Omental fat pad (tissue), 4 donors: ENCODE data around the gene NOS1. TPM values are rescaled to one million over a fixed set of nuclear protein-coding genes. Genes with fewer than 3 reads are reported as not detected.
"Not testable (repeated sequence)": the region's sequence is repeated elsewhere in the genome, so short reads cannot be mapped to it uniquely, and the experiment has no call there.

Experiments used
- ATAC-seq: fragments of 150-250 bp; one replicate; pipeline ENCODE4 v1.9.1; 2016; ENCODE audit warnings: mild to moderate bottlenecking, moderate library complexity; ENCODE audit not compliant: low FRiP score
- DNase-seq: peaks from one replicate; pipeline ENCODE4 v3.0.0-alpha.2; 2019; ENCODE audit warnings: low spot score
- total RNA-seq, 4 donors: library from RNA; depleted of rRNA; stranded (reverse); fragments of >200 nt; gene quantifications; one replicate each; pipeline ENCODE4 v1.1.0, GENCODE V29; 2016
- TF ChIP-seq, protein P1 (sequence below), 3 donors: fragments of 450-650 bp; IDR thresholded peaks; one replicate each; pipeline ENCODE4 v1.5.1; 2016 to 2017; ENCODE audit warnings: antibody characterized with exemption in 3 of 3, mild to moderate bottlenecking in 3 of 3, moderate library complexity in 2 of 3

Gene NOS1
- total RNA-seq, 4 donors from 2014 or later: under 0.01 to 1.4 (median 0.11) TPM

DNA sequence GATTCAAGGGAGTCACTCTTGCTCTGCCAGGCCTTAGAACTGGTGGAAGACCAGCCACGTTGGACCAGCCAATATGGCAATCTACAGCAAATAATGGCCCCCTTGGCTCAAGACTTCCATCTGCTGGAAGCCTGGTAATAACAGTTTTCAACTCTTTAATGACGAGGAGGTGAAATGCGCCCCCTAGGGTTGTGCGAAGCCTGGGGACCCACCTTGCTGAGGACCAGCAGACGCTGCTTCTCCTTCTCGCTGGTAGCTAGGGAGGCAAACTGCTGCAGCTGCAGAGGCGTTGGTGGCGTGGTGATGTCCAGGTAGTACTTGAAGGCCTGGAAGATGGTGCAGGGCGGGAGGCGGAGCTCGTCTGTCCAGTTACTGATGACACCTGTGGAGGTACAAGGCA is 129.7 kb downstream of the NOS1 start:
- no peak for ATAC-seq
- TF ChIP-seq, protein P1, sequence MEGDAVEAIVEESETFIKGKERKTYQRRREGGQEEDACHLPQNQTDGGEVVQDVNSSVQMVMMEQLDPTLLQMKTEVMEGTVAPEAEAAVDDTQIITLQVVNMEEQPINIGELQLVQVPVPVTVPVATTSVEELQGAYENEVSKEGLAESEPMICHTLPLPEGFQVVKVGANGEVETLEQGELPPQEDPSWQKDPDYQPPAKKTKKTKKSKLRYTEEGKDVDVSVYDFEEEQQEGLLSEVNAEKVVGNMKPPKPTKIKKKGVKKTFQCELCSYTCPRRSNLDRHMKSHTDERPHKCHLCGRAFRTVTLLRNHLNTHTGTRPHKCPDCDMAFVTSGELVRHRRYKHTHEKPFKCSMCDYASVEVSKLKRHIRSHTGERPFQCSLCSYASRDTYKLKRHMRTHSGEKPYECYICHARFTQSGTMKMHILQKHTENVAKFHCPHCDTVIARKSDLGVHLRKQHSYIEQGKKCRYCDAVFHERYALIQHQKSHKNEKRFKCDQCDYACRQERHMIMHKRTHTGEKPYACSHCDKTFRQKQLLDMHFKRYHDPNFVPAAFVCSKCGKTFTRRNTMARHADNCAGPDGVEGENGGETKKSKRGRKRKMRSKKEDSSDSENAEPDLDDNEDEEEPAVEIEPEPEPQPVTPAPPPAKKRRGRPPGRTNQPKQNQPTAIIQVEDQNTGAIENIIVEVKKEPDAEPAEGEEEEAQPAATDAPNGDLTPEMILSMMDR (IDR thresholded peaks at IDR 0.05): no peak
- DNase-seq: no peak

DNA sequence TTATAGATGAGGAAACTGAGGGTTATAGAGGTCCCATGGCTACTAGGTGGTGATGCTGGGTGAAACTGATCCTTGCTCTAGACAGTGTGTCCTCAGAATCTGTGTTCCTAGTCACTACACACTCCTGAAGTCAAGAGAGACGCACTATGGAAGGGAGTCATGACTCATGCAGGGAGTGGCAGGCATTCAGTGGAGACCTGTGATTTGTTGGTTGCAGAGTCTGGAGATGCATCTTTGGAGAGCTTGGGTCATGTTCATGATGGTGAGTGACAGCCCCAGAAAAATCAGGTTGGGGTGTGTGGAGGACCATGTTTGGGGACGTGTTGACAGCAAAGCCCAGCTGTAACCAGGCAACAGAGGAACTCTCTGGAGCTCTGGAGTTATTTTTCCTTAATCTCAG is 133.2 kb downstream of the NOS1 start:
- TF ChIP-seq, protein P1 (IDR thresholded peaks at IDR 0.05): no peak
- ATAC-seq: no peak
- no peak for DNase-seq

DNA sequence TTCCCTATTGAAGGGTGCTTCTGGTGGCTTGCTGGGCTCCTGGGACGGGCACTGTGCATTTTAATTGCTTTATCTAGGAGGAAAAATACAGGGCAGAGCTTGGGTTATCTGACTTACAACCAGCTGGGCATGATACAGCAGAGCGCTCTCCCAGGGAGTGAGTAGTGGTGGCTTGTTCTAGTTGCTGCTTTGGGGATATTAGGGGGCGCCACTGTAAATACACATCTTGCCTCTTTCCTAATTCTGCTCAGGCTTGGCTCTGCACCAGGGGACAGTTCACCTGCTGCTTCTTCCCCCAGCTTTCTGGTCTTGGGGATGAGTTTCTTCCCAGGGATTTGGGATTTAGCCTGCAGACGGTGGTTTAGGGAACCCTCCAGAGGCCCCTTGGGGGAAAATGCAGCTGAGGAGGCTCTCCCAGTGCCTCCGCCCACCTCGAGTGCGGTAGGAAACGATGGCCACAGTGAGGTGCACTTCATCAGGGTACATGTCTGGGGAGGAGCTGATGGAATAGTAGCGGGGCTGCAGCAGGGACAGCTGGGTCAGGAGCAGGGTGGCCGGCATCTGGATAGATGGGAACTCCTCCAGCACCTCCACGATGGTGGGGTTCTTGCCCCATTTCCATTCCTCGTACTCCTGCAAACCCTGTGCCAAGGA is 134.3 kb downstream of the NOS1 start:
- TF ChIP-seq, protein P1 (IDR thresholded peaks at IDR 0.05): no peak
- ATAC-seq: no peak

DNA sequence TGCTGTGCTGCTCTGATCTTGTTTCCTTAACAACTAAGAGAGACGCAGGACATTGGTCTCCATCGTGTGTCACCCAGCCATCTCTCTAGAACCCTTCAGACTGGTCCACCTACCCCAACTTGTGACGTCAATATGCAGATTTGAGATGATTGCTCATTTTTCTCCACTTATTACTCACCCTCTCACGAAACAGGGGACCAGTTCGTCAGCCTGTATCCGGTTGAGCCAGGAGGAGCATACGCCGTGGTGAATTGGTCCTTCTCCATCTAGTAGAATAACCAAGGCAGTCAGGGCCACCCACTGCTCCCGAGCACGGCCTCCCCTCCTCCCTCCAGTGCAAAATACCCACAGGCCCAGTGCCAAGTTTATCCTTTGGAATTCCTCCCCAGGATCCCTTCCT is 134.9 kb downstream of the NOS1 start:
- ATAC-seq: no peak
- TF ChIP-seq, protein P1 (IDR thresholded peaks at IDR 0.05): no peak
- DNase-seq: no peak

More for the DNA sequence above, 134.3 kb downstream of the NOS1 start:
- no peak for DNase-seq

DNA sequence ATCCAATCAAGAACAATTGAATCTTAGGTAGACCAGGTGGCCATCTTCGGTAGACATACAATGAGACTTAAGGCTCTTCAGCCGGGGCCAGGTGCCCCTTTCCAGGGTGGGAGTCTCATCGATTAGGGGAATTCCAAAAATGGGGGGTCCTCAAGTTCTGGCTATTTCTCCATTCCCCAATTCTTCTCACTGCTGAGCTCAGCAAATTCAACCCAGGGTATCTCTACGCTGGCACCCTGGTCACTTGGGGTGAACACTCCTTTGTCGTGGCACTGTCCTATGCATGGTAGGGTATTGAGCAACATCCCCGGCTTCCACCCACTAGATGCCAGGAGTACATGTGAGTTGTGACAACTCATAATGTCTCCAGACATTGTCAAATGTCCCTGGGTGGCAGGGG is 136.2 kb downstream of the NOS1 start:
- no peak for ATAC-seq
- TF ChIP-seq, protein P1 (IDR thresholded peaks at IDR 0.05): no peak
- no peak for DNase-seq

DNA sequence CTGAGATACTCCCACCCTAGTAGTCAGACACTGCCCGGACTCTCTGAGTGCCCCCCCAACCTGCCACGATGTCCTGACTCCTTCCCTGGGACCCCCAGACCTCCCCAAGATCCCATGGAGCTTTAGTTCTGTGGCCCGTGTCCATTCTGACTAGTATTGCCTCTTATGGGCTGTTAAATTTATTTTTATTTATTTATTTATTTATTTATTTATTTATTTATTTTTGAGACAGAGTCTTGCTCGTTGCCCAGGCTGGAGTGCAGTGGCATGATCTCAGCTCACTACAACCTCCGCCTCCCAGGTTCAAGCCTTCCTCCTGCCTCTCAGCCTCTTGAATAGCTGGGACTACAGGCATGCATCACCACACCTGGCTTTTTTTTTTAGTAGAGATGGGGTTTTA is 140.5 kb downstream of the NOS1 start:
- DNase-seq, ATAC-seq: not testable (repeated sequence)

DNA sequence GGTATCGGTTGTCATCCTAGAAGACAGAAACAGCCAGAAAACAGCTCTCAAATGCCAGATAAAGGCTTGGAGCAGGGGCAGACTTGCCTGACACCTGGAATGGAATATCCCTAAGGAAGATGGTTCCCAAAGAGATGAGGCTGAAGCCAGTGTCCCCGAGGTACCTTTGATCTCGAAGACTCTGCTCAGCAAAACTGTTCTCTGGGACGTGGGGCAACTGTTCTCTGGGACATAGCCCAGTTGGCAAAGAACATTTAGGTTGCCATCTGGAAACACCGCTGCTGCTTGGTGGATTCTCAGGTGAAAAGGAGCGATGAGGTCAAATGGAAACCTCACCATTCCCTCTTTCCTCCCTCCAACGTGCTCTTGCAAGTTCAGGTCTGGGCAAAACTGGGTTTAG is 143.3 kb downstream of the NOS1 start:
- DNase-seq (no peak), ATAC-seq (no peak)
- TF ChIP-seq, protein P1 (IDR thresholded peaks at IDR 0.05): no peak
